Measurements from ENCODE around the gene SOHLH1.

The SOHLH1 gene

DNA sequence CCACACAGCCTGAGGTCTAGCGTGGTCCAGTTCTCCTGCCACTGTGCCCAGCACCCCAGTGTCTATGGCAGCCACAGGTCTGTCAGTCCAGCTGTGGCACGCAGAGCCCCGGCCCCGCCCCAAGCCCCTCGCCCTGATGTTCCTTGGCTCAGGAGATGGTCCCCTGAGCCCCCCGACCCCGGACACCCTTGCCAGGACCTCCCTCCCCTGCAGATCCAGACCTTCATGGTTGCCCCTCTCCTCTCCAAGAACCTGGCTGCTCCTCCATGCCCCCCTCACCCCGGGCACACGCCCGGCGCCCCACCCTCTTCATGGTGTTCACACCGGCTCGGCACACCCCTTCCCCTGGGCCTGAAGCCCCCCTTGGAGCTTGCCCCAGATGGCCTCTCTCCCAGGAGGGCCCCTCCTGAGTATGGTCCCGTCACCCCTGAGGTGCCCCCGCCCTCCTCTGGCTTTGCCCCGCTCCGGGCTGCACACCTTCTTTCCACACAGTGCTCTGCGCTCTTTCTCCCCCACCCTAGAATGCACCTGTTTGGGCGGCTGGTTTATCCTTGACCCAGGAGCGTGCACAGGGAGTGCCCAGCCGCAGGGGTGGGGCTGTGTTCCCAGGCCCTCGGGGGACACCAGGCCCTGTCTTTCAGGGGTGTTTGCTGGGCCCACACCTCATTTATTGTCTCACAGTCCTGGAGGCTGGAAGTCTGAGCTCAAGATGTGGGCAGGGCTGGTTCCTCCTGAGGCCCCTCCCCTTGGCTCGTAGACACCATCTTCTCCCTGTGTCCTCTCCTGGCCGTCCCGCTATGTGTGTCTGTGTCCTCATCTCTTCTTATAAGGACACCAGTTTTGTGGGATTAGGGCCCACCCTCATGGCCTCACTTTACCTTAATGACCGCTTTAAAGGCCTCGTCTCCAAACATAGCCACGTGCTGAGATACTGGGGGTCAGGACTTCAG lies 40.3 kb upstream of the SOHLH1 start:
- no peak overlapping the region for H3K4me3 ChIP-seq (ENCODE audit: low read depth in 1 of 2, low read length in 2 of 2)
- no peaks in the 10 kb centered on the region for H3K4me1 ChIP-seq (ENCODE audit: control insufficient read depth in 1 of 2, insufficient read depth in 2 of 2, low read length in 2 of 2)
- H3K36me3 ChIP-seq (ENCODE audit: control insufficient read depth in 1 of 2, insufficient read depth in 2 of 2, low read length in 2 of 2) = no peaks in the 10 kb centered on the region
- H3K27ac ChIP-seq (ENCODE audit: low read length) = no peak overlapping the region
- H3K9me3 ChIP-seq (ENCODE audit: control insufficient read depth in 1 of 2, low read length in 2 of 2) = no peaks in the 10 kb centered on the region
- no peaks in the 10 kb centered on the region for H3K27me3 ChIP-seq (ENCODE audit: low read depth, low read length)

DNA sequence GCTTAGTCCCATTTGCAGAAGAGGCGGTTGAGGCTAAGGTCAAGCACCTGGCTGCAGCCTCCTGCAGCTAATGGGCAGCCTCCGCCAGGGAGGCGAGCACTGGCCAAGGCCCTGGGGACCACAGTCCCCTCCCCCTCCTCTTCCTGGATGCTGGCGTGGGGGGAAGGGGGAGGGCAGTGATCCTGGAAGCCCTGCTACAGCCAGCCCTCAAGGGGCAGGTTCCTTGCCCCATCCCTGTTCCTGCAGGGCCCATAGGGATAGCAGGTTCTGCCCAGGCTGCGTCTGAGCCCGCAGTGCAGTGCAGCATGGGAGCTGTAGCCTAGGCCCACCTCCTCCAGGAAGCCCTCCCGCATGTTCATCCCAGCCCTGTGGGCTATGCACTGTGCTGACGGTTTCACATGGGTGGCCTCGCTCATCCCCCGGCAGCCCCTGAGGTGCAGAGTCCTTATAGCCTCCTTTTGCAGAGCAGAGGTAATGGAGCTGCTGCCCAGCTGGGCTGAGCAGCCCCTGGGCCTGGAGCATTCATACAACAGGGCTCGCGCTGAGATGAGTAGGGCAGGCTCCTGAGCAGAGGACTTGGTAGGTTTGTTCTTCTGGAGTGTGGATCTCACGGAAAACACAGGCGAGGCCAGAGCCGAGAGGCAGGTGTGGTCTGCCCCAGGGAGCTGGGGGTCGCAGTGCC lies 38.7 kb upstream of the SOHLH1 start:
- Histone ChIP-seq H3K27me3 (ENCODE audit: low read depth, low read length) (no peaks in the 10 kb centered on the region), H3K4me3 (ENCODE audit: low read depth in 1 of 2, low read length in 2 of 2) (no peak overlapping the region), H3K36me3 (ENCODE audit: control insufficient read depth in 1 of 2, insufficient read depth in 2 of 2, low read length in 2 of 2) (no peaks in the 10 kb centered on the region), H3K4me1 (ENCODE audit: control insufficient read depth in 1 of 2, insufficient read depth in 2 of 2, low read length in 2 of 2) (no peaks in the 10 kb centered on the region), H3K9me3 (ENCODE audit: control insufficient read depth in 1 of 2, low read length in 2 of 2) (no peaks in the 10 kb centered on the region), H3K27ac (ENCODE audit: low read length) (no peak overlapping the region)

DNA sequence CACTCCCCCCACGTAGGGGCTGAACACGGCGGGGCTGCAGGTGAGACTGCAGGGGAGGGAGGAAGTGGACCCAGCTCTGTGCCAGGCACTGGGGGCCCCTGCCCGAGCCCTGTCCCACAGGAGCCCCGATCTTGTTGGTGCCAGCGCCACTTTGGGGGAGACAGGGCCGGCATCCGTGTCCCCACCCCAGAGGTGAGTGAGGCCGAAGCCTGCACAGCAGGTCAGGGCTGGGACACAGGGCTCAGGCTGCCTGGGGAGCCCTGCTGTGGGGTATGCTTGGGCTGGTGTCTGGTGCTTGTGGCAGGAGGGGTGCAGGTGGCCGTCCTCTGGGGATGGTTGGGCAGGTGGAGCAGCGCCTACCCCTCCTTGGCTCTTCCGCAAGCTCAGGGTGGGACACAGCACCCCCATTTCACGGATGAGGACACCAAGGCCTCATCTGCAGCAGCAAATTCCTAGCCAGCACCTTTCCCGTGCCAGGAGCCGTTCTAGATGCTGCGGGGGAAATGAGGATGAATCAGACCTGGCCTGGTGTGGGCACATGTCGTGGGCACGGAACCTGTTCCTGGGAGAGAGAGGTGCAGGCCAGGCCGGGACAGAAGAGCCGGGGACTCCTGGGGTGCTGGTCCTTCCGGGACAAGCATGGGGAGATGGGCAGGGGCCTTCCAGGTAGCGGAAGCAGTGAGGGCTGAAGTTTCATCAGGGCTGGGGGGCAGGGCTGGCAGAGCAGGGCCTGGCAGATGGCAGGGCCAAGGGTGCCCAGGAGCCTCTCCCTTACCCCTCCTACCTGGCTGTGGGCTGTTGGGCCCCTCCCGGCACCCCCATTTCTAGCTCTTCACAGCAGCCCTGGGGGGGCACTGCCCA lies 37.9 kb upstream of the SOHLH1 start:
- no peak overlapping the region for H3K4me3 ChIP-seq (ENCODE audit: low read depth in 1 of 2, low read length in 2 of 2)
- H3K27me3 ChIP-seq (ENCODE audit: low read depth, low read length) = no peaks in the 10 kb centered on the region
- H3K9me3 ChIP-seq (ENCODE audit: control insufficient read depth in 1 of 2, low read length in 2 of 2) = no peaks in the 10 kb centered on the region
- no peaks in the 10 kb centered on the region for H3K4me1 ChIP-seq (ENCODE audit: control insufficient read depth in 1 of 2, insufficient read depth in 2 of 2, low read length in 2 of 2)
- H3K27ac ChIP-seq (ENCODE audit: low read length) = no peak overlapping the region
- no peaks in the 10 kb centered on the region for H3K36me3 ChIP-seq (ENCODE audit: control insufficient read depth in 1 of 2, insufficient read depth in 2 of 2, low read length in 2 of 2)

DNA sequence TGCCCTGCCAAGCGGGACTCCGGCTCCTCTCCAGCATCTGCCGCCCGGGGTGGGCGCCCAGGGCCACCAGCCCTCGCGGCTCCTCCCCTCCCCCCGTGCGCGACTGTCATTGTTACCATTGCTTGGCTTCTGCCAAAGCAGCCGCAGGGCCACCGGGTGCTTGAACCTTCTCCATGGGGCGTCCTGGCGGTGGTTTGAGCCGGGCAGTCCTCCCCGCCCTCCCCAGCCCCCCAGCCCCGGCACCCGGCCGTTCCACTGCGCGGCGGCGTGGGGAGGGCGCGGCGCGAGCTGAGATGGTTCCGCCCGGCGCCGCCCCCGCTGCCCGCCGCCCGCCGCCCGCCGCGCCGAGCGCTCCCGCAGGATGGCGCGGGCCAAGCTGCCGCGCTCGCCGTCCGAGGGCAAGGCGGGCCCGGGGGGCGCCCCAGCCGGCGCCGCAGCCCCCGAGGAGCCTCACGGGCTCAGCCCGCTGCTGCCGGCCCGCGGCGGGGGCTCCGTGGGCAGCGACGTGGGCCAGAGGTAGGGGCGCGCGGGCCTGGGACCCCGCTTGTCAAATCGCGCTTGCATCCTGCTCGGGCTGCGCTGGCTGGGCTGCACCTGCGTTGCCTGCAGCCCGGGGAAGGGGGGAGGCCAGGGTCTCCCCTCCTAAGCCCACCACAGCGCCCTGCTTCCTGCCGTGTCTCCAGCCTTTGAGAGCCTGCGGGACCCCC lies 37.1 kb upstream of the SOHLH1 start:
- no peak overlapping the region for H3K4me3 ChIP-seq (ENCODE audit: low read depth in 1 of 2, low read length in 2 of 2)
- H3K27me3 ChIP-seq (ENCODE audit: low read depth, low read length) = no peaks in the 10 kb centered on the region
- H3K36me3 ChIP-seq (ENCODE audit: control insufficient read depth in 1 of 2, insufficient read depth in 2 of 2, low read length in 2 of 2) = no peaks in the 10 kb centered on the region
- H3K4me1 ChIP-seq (ENCODE audit: control insufficient read depth in 1 of 2, insufficient read depth in 2 of 2, low read length in 2 of 2) = no peaks in the 10 kb centered on the region
- peaks cover 0 to 3% of the 10 kb centered on the region in 2 donors for H3K9me3 ChIP-seq (ENCODE audit: control insufficient read depth in 1 of 2, low read length in 2 of 2)
- no peak overlapping the region for H3K27ac ChIP-seq (ENCODE audit: low read length)

DNA sequence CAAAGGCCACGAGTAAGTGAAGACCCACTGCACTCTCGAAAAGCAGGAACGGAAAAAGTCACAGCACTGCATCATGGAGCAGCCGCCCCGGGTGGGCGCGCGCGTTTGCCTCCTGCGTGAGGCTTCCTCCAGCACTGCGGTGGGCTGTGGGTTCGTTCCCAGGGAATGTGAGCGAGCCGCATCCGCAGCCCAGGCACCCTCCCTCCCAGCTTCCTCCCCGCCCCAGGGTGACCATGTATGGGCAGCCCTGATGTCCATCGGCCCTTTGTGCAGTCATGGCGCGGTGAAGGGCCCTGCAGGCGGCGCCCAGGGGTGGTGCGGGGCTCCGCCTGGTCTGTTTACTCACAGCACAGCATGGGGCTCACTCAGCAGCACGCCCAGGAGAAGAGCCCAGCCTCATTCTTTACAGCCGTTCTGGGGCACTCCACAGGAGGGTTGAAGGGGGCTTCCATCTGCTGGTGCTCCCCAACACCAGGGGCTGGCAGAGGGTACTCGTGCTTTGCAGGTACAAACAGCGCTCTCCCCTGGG lies 35.4 kb upstream of the SOHLH1 start:
- no peak overlapping the region for H3K4me3 ChIP-seq (ENCODE audit: low read depth in 1 of 2, low read length in 2 of 2)
- H3K9me3 ChIP-seq (ENCODE audit: control insufficient read depth in 1 of 2, low read length in 2 of 2) = peaks cover 0 to 14% of the 10 kb centered on the region in 2 donors
- no peaks in the 10 kb centered on the region for H3K4me1 ChIP-seq (ENCODE audit: control insufficient read depth in 1 of 2, insufficient read depth in 2 of 2, low read length in 2 of 2)
- no peaks in the 10 kb centered on the region for H3K36me3 ChIP-seq (ENCODE audit: control insufficient read depth in 1 of 2, insufficient read depth in 2 of 2, low read length in 2 of 2)
- H3K27ac ChIP-seq (ENCODE audit: low read length) = no peak overlapping the region
- H3K27me3 ChIP-seq (ENCODE audit: low read depth, low read length) = no peaks in the 10 kb centered on the region

DNA sequence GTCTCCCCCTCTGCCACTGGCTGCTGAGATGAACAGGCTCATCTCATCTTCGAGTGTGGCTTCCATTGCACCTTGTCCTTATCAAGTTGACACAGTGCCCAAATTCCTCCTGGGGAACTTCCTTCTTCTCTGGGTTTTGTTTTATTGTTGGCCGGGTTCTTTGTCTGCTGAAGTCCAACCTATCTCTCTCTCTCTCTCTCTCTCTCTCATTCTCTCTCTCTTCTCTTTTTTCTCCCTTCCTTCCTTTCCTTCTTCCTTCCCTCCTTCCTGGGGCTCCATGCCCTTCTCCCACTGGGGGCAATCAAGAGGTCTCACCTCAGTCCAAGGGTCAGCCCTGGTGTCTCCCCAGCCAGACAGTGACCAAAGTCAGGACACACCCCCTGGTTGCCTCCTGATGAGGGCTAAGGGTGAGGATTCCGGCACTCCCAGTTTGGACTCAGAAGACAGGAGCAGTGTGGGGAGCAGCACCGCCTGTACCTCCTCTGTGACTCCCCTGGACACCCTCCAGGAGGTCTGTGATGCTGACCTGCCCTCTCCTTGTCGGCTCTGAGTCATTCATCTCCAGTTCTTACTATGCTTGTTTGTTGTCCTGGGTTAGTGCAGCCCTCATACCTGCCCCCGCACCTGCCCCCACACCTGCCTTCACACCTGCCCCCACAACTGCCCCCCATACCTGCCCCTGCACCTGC lies 33.4 kb upstream of the SOHLH1 start:
- Histone ChIP-seq H3K27ac (ENCODE audit: low read length) (no peak overlapping the region), H3K9me3 (ENCODE audit: control insufficient read depth in 1 of 2, low read length in 2 of 2) (peaks cover 0 to 14% of the 10 kb centered on the region in 2 donors), H3K36me3 (ENCODE audit: control insufficient read depth in 1 of 2, insufficient read depth in 2 of 2, low read length in 2 of 2) (no peaks in the 10 kb centered on the region), H3K4me3 (ENCODE audit: low read depth in 1 of 2, low read length in 2 of 2) (no peak overlapping the region), H3K4me1 (ENCODE audit: control insufficient read depth in 1 of 2, insufficient read depth in 2 of 2, low read length in 2 of 2) (no peaks in the 10 kb centered on the region), H3K27me3 (ENCODE audit: low read depth, low read length) (no peaks in the 10 kb centered on the region)

DNA sequence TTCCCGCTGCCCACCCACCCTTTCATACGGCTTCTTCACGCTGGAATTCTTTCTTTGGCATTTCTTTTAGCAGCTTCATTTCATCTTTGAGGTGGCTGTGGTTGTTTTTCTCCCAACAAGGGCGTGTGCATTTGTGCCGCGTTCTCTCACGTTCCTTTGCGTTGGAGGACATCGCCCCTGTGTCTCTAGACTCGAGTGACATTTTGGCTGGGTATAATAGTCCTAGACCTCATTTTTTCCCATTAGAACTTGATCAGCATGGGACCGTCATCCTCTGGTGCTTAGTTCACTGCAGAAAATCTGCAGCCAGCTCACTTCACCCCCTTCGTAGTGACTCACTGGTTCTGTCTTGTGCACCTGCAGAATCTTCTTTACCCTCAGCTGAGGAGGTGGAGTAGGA lies 32.2 kb upstream of the SOHLH1 start:
- Histone ChIP-seq H3K4me3 (ENCODE audit: low read depth in 1 of 2, low read length in 2 of 2) (no peak overlapping the region), H3K36me3 (ENCODE audit: control insufficient read depth in 1 of 2, insufficient read depth in 2 of 2, low read length in 2 of 2) (no peaks in the 10 kb centered on the region), H3K27me3 (ENCODE audit: low read depth, low read length) (no peaks in the 10 kb centered on the region), H3K4me1 (ENCODE audit: control insufficient read depth in 1 of 2, insufficient read depth in 2 of 2, low read length in 2 of 2) (no peaks in the 10 kb centered on the region), H3K9me3 (ENCODE audit: control insufficient read depth in 1 of 2, low read length in 2 of 2) (peaks cover 0 to 14% of the 10 kb centered on the region in 2 donors), H3K27ac (ENCODE audit: low read length) (no peak overlapping the region)

DNA sequence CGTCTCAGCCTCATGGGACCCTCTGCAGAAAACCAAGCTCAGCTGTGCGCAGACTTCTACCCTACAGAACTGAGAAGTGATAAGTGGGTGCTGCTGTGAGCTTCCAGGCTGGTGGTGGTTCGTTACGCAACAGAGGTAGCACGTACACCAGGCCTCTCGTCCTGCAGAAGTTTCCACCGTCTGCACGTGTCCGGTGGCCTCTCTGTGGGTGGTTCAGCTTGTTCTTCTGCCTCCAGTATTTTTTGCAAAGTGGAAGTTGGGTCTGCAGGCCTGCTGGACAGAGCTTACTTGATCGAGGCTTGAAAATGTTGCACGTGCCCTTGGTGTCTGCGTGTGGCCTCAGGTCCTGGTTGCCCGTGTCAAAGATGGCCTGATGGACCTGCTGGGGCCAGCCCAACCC lies 30.2 kb upstream of the SOHLH1 start:
- peaks cover 0 to 14% of the 10 kb centered on the region in 2 donors for H3K9me3 ChIP-seq (ENCODE audit: control insufficient read depth in 1 of 2, low read length in 2 of 2)
- H3K36me3 ChIP-seq (ENCODE audit: control insufficient read depth in 1 of 2, insufficient read depth in 2 of 2, low read length in 2 of 2) = no peaks in the 10 kb centered on the region
- H3K27ac ChIP-seq (ENCODE audit: low read length) = no peak overlapping the region
- H3K27me3 ChIP-seq (ENCODE audit: low read depth, low read length) = no peaks in the 10 kb centered on the region
- no peaks in the 10 kb centered on the region for H3K4me1 ChIP-seq (ENCODE audit: control insufficient read depth in 1 of 2, insufficient read depth in 2 of 2, low read length in 2 of 2)
- no peak overlapping the region for H3K4me3 ChIP-seq (ENCODE audit: low read depth in 1 of 2, low read length in 2 of 2)

DNA sequence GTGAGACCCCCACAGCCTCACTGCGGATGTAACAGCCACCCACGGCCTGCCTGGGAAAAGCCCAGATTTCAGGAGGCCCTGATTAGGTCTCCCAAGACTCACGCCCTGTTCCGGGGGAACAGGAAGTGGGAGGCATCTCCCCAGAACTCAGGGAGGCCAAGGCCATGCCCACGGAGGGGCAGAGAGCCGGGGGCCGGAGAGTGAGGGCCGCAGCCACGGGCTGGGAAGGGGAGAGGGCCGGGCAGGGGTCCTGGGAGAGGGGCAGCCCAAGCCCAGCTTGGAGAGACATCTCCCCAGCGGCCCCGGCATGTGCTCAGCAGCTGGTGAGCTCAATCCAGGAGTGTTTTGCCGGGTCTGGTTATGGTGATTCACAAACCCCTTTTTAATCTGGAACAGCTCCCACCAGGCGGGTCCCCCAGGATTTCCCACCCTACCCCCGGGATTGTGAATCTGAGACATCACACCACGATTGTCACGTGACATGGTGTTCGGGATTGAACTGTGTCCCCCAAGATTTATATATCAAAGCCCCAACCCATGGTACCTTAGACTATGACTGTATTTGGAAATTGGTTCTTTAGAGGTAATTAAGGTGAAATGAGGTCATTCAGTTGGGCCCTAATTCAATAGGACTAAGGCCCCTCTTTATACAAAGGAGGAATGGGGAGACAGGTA lies 29.3 kb upstream of the SOHLH1 start:
- Histone ChIP-seq H3K4me1 (ENCODE audit: control insufficient read depth in 1 of 2, insufficient read depth in 2 of 2, low read length in 2 of 2) (no peaks in the 10 kb centered on the region), H3K4me3 (ENCODE audit: low read depth in 1 of 2, low read length in 2 of 2) (no peak overlapping the region), H3K9me3 (ENCODE audit: control insufficient read depth in 1 of 2, low read length in 2 of 2) (peaks cover 0 to 14% of the 10 kb centered on the region in 2 donors), H3K27me3 (ENCODE audit: low read depth, low read length) (no peaks in the 10 kb centered on the region), H3K36me3 (ENCODE audit: control insufficient read depth in 1 of 2, insufficient read depth in 2 of 2, low read length in 2 of 2) (no peaks in the 10 kb centered on the region), H3K27ac (ENCODE audit: low read length) (no peak overlapping the region)

All from muscle layer of duodenum (tissue), 2 donors.